HCT116 (cell line): ENCODE results near the gene NFIB.

Experiments used
- POLR2AphosphoS5 ChIP-seq: IDR thresholded peaks from 2 replicates; pipeline ENCODE4 v1.6.1; 2011; ENCODE audit warnings: mild to moderate bottlenecking, low read depth, low read length, moderate library complexity
- ZNF274 ChIP-seq: fragments of 200-500 bp; sonication (Bioruptor generic); IDR thresholded peaks from 2 replicates; pipeline ENCODE4 v1.6.1; 2014; ENCODE audit warnings: mild to moderate bottlenecking, low read depth, low read length, inconsistent platforms

DNA sequence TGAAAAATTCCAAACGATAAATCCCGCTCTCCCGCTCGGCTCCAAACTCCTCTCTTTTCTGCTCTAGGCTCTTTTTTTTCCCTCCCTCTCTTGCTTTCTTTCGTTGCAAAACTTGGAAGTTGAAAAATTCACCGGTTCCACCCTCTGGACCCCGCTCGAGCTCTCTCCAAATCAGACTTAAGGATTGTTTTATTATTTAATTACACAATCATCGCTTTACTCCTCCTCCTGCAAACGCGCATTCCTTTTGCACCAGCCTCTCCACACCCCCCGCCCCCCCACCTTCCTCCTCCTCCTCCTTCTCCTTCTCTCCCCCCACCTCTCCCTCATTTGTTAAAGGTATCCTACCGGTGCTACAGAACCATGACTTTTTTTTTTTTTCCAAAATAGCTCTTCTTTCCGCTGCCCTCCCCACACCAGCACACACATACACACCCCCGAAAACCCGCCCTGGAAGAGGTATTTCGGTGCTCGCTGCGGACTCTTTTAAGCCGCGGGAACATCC lies 535 bp upstream of the NFIB start:
- TF ChIP-seq POLR2AphosphoS5: no peak
- no peak for TF ChIP-seq ZNF274
